DND-41 (cell line): ENCODE measurements around the gene PLK5.
"Not testable (repeated sequence)": the region's sequence is repeated elsewhere in the genome, so short reads cannot be mapped to it uniquely, and the experiment has no call there.

Source experiments
- ATAC-seq: fragments of 200-7000 bp; cut with Tn5 transposase; 3 replicates; pipeline ENCODE4 v1.9.1; 2021; ENCODE audit warnings: low read depth; ENCODE audit not compliant: insufficient read depth
- DNase-seq: peaks from one replicate; pipeline ENCODE4 v3.0.0-alpha.2; 2020
- H2AFZ ChIP-seq: 2 replicates; pipeline ENCODE4 v1.6.0; 2012; ENCODE audit warnings: low read depth, low read length
- H3K27ac ChIP-seq: 2 replicates; pipeline ENCODE4 v1.5.1; 2012; ENCODE audit warnings: low read length, inconsistent platforms
- H3K27me3 ChIP-seq: fragments of 200-600 bp; sonication (generic); 2 replicates; pipeline ENCODE4 v1.6.0; 2012; ENCODE audit warnings: low read length, mild to moderate bottlenecking, inconsistent platforms; ENCODE audit not compliant: insufficient read depth, poor library complexity
- H3K36me3 ChIP-seq: 2 replicates; pipeline ENCODE4 v1.5.1; 2012; ENCODE audit warnings: low read length, inconsistent platforms; ENCODE audit not compliant: insufficient read depth
- H3K4me1 ChIP-seq: 2 replicates; pipeline ENCODE4 v1.5.1; 2012; ENCODE audit warnings: mild to moderate bottlenecking, low read length; ENCODE audit not compliant: insufficient read depth
- H3K4me2 ChIP-seq: 2 replicates; pipeline ENCODE4 v1.6.0; 2012; ENCODE audit warnings: mild to moderate bottlenecking, moderate library complexity, low read length, inconsistent platforms; ENCODE audit not compliant: insufficient read depth
- H3K4me3 ChIP-seq, 2 experiments: fragments of 200-600 bp in 1 of 2; shearing (Covaris generic) in 1 of 2; 2 replicates each; pipeline ENCODE4 v1.5.1; 2012 to 2016; ENCODE audit warnings: inconsistent platforms in 2 of 2, low read length in 2 of 2, mild to moderate bottlenecking in 2 of 2, low read depth in 1 of 2, moderate library complexity in 1 of 2
- H3K79me2 ChIP-seq: 2 replicates; pipeline ENCODE4 v1.6.0; 2012; ENCODE audit warnings: low read length, inconsistent platforms; ENCODE audit not compliant: insufficient read depth
- H3K9ac ChIP-seq: 2 replicates; pipeline ENCODE4 v1.6.0; 2012; ENCODE audit warnings: low read depth, mild to moderate bottlenecking, inconsistent platforms, low read length, moderate library complexity
- H3K9me3 ChIP-seq: 2 replicates; pipeline ENCODE4 v1.5.1; 2012; ENCODE audit warnings: low read length, moderate library complexity, mild to moderate bottlenecking, inconsistent platforms; ENCODE audit not compliant: insufficient read depth, severe bottlenecking
- H4K20me1 ChIP-seq: 2 replicates; pipeline ENCODE4 v1.6.0; 2012; ENCODE audit warnings: low read length; ENCODE audit not compliant: insufficient read depth
- EZH2 ChIP-seq: IDR thresholded peaks from 3 replicates; pipeline ENCODE4 v1.6.1; 2012; ENCODE audit warnings: borderline replicate concordance, low read depth, mild to moderate bottlenecking, moderate library complexity, low read length, inconsistent platforms; ENCODE audit not compliant: severe bottlenecking
- TF ChIP-seq, protein P1 (sequence below): IDR thresholded peaks from 2 replicates; pipeline ENCODE4 v1.5.1; 2012; ENCODE audit warnings: borderline replicate concordance, low read length, moderate library complexity, mild to moderate bottlenecking; ENCODE audit not compliant: poor library complexity, severe bottlenecking; ENCODE audit errors: extremely low read depth

Gene PLK5

DNA sequence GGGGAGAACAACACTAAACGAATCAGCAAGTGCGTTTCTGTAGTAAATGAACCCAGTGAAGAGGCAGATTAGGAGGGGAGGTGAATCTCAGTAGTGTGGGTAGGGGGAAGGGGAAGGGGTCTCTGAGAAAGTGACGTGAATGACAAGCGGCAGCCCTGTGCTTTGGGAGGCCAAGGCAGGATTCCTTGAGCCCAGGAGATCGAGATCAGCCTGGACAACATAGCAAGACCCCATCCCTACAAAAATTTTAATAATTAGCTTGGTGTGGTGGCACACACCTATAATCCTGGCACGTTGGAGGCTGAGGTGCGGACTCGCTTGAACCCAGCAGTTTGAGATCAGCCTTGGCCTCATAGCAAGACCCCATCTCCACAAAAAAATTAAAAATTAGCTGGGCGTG lies 8.1 kb downstream of the PLK5 start:
- Histone ChIP-seq H3K4me1 (no peaks in the 10 kb centered on the region), H3K27ac (no peak overlapping the region), H3K9me3 (no peaks in the 10 kb centered on the region), H4K20me1 (no peaks in the 10 kb centered on the region), H3K27me3 (no peaks in the 10 kb centered on the region), H3K36me3 (no peaks in the 10 kb centered on the region), H3K9ac (no peak overlapping the region), H2AFZ (no peak overlapping the region), H3K4me3 (no peak overlapping the region), H3K4me2 (no peak overlapping the region), H3K79me2 (no peaks in the 10 kb centered on the region)
- no peak for TF ChIP-seq EZH2
- TF ChIP-seq, protein P1, sequence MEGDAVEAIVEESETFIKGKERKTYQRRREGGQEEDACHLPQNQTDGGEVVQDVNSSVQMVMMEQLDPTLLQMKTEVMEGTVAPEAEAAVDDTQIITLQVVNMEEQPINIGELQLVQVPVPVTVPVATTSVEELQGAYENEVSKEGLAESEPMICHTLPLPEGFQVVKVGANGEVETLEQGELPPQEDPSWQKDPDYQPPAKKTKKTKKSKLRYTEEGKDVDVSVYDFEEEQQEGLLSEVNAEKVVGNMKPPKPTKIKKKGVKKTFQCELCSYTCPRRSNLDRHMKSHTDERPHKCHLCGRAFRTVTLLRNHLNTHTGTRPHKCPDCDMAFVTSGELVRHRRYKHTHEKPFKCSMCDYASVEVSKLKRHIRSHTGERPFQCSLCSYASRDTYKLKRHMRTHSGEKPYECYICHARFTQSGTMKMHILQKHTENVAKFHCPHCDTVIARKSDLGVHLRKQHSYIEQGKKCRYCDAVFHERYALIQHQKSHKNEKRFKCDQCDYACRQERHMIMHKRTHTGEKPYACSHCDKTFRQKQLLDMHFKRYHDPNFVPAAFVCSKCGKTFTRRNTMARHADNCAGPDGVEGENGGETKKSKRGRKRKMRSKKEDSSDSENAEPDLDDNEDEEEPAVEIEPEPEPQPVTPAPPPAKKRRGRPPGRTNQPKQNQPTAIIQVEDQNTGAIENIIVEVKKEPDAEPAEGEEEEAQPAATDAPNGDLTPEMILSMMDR = no peak
- no peak for ATAC-seq
- DNase-seq = no peak

DNA sequence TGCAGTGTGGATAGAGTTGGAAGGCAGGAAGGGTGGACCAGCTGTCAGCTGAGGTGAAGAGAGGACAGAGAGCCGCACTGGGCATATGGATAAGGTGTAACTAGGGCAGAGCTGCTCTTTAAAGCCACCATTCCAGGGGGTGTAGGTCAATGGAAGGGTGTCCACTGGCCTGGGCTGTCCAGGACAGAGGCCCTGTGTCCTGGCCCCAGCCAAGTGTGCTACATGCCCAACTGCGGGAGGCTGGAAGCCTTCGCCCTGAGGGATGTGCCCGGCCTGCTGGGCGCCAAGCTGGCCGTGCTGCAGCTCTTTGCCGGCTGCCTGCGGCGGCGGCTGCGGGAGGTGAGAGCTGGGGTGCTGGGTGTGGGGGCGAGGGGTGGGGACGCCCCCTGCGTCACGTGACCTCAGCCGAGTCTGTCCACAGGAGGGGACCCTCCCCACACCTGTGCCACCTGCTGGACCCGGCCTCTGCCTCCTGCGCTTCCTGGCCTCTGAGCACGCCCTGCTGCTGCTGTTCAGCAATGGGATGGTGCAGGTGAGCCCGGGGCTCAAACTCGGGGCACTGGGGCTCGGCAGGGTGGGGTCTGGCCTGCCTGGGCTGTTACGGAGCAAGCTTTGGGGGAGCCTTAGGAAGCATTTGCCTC lies 9.8 kb downstream of the PLK5 start:
- no peaks in the 10 kb centered on the region for H3K27me3 ChIP-seq
- H4K20me1 ChIP-seq = no peaks in the 10 kb centered on the region
- no peak for ATAC-seq

DNA sequence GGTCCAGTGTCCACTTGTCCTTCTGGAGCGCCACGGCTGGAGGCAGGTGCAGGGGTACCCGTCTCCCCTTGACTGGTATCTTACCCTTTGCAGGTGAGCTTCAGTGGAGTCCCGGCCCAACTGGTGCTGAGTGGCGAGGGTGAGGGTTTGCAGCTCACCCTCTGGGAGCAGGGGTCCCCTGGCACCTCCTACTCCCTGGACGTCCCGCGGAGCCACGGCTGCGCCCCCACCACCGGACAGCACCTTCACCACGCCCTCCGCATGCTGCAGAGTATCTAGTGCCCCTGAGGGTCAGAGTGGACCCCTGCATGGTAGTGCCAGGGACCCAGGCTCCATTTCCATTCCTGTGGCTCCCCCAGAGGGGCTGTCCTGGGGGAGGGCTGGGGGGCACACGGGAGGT lies 11.1 kb downstream of the PLK5 start:
- Histone ChIP-seq H3K4me1 (no peaks in the 10 kb centered on the region), H3K9me3 (no peaks in the 10 kb centered on the region), H4K20me1 (no peaks in the 10 kb centered on the region), H3K27ac (no peak overlapping the region), H3K4me3 (no peak overlapping the region), H3K27me3 (no peaks in the 10 kb centered on the region), H2AFZ (no peak overlapping the region), H3K9ac (no peak overlapping the region), H3K4me2 (no peak overlapping the region), H3K79me2 (no peaks in the 10 kb centered on the region), H3K36me3 (no peaks in the 10 kb centered on the region)
- TF ChIP-seq, protein P1 = no peak
- ATAC-seq (no peak), DNase-seq (no peak)

More for the DNA sequence above, 9.8 kb downstream of the PLK5 start:
- no peak for DNase-seq
- H3K9me3 ChIP-seq = no peaks in the 10 kb centered on the region
- no peaks in the 10 kb centered on the region for H3K4me1 ChIP-seq
- no peak for TF ChIP-seq EZH2
- TF ChIP-seq, protein P1 = no peak
- H3K4me3 ChIP-seq = no peak overlapping the region
- no peaks in the 10 kb centered on the region for H3K36me3 ChIP-seq
- no peak overlapping the region for H3K27ac ChIP-seq
- no peaks in the 10 kb centered on the region for H3K79me2 ChIP-seq
- H3K4me2 ChIP-seq = no peak overlapping the region
- no peak overlapping the region for H2AFZ ChIP-seq
- no peak overlapping the region for H3K9ac ChIP-seq

DNA sequence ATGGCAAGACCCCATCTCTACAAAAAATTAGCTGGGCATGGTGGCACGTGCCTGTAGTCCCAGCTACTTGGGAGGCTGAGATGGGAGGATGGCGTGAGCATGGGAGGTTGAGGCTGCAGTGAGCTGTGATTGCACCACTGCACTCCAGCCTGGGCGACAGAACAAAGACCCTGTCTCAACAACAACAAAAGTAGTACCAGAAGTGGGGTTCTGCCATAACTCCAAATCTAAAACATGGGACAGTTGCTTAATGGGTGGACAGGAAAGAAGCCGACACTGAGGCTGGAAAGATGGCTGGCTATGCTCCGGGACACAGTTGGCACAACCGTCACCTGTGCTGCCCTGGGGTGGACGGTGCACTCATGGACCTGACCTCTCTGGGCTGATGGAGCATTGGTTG lies 11.8 kb downstream of the PLK5 start:
- ATAC-seq, H3K9ac ChIP-seq, DNase-seq, H3K27ac ChIP-seq, H3K27me3 ChIP-seq, H3K9me3 ChIP-seq, H3K79me2 ChIP-seq, H3K4me3 ChIP-seq, H3K4me2 ChIP-seq, H3K36me3 ChIP-seq, H2AFZ ChIP-seq, H4K20me1 ChIP-seq, H3K4me1 ChIP-seq: not testable (repeated sequence)
